ENCODE measurements around the gene SRPX.

SRPX gene

DNA sequence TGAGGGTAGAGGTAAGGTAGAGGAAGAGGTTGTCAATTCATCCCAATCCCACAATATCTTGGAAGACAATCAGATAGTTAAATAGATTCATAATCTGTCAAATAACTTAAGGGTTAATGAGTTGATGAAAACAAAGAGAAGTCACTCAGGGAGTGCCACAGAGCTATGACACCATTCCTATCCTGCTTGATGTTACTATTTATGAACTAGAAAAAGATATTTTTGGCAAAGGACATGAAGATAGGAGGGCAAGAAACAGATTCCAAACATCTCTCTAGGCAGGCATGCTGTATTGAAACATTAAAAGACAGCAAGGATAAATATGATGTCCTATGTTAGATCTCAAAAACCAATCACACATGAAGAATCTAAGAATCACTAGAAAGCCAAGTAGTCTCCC, 3.5 kb upstream of the SRPX start:
- no peak overlapping the region for H3K9ac ChIP-seq (ENCODE audit: low read depth, low read length, poor library complexity, severe bottlenecking)
- H3K79me2 ChIP-seq (ENCODE audit: insufficient read depth, low read length) = no peaks in the 10 kb centered on the region
- no peak overlapping the region for H2AFZ ChIP-seq (ENCODE audit: low read length)
- H3K4me2 ChIP-seq (ENCODE audit: low read depth, low read length, poor library complexity, severe bottlenecking) = no peak overlapping the region
- H3F3A ChIP-seq (ENCODE audit: low read depth) = no peaks in the 10 kb centered on the region
- H3K9me3 ChIP-seq (ENCODE audit: insufficient read depth, low read depth, low read length) = no peaks in the 10 kb centered on the region
- H3K4me1 ChIP-seq (ENCODE audit: insufficient read depth, low read length, poor library complexity, severe bottlenecking) = no peaks in the 10 kb centered on the region
- H3K9me2 ChIP-seq (replicated peaks; ENCODE audit: low read depth, low read length) = no peaks in the 10 kb centered on the region
- no peaks in the 10 kb centered on the region for H4K20me1 ChIP-seq (ENCODE audit: insufficient read depth, low read length, poor library complexity, severe bottlenecking)
- TF ChIP-seq, protein P1, sequence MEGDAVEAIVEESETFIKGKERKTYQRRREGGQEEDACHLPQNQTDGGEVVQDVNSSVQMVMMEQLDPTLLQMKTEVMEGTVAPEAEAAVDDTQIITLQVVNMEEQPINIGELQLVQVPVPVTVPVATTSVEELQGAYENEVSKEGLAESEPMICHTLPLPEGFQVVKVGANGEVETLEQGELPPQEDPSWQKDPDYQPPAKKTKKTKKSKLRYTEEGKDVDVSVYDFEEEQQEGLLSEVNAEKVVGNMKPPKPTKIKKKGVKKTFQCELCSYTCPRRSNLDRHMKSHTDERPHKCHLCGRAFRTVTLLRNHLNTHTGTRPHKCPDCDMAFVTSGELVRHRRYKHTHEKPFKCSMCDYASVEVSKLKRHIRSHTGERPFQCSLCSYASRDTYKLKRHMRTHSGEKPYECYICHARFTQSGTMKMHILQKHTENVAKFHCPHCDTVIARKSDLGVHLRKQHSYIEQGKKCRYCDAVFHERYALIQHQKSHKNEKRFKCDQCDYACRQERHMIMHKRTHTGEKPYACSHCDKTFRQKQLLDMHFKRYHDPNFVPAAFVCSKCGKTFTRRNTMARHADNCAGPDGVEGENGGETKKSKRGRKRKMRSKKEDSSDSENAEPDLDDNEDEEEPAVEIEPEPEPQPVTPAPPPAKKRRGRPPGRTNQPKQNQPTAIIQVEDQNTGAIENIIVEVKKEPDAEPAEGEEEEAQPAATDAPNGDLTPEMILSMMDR (conservative IDR thresholded peaks at IDR 0.05; ENCODE audit: low read length) = no peak
- TF ChIP-seq EZH2phosphoT487 (IDR thresholded peaks at IDR 0.05; ENCODE audit: borderline replicate concordance) = no peak
- H3K4me3 ChIP-seq (ENCODE audit: low read length, poor library complexity, severe bottlenecking) = no peak overlapping the region
- no peaks in the 10 kb centered on the region for H3K36me3 ChIP-seq (ENCODE audit: insufficient read depth, low read length)
- peaks cover 4% of the 10 kb centered on the region for H3K27me3 ChIP-seq (ENCODE audit: insufficient read depth, low read length, poor library complexity, severe bottlenecking)

DNA sequence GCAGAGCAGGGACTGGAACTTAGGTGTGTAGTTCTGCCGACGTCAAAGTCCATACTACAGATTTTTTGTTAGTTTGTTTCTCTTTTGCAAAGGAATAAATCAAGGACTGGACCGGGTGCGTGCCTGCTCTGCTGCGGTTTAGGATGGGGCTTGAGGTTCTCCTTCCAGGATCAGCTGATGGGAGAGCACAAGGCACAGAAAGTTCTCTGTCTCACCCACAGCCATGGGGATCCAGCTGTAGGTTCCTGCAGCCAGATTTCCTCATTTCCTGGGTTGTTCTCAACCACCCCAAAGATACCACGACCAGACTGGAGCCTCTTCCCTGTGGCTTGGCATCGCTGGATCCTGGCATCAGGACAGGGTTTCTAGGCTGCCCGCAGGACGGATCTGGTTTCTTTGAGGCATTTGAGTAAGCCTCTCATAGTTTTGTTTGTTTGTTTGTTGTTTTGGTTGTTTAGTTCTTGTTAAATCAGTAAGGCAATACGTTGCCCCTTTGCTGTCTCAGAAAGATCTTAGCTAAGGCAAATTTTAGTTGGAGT, 789 bp upstream of the SRPX start:
- H3K79me2 ChIP-seq (ENCODE audit: insufficient read depth, low read length) = no peaks in the 10 kb centered on the region
- H3K4me2 ChIP-seq (ENCODE audit: low read depth, low read length, poor library complexity, severe bottlenecking) = peak overlapping the region; percentile 93
- no peaks in the 10 kb centered on the region for H4K20me1 ChIP-seq (ENCODE audit: insufficient read depth, low read length, poor library complexity, severe bottlenecking)
- no peak overlapping the region for H3K4me3 ChIP-seq (ENCODE audit: low read length, poor library complexity, severe bottlenecking)
- H3K9me3 ChIP-seq (ENCODE audit: insufficient read depth, low read depth, low read length) = no peaks in the 10 kb centered on the region
- H3K9me2 ChIP-seq (replicated peaks; ENCODE audit: low read depth, low read length) = no peaks in the 10 kb centered on the region
- TF ChIP-seq, protein P1 (conservative IDR thresholded peaks at IDR 0.05; ENCODE audit: low read length) = no peak
- no peak for TF ChIP-seq EZH2phosphoT487 (IDR thresholded peaks at IDR 0.05; ENCODE audit: borderline replicate concordance)
- H3K36me3 ChIP-seq (ENCODE audit: insufficient read depth, low read length) = no peaks in the 10 kb centered on the region
- no peaks in the 10 kb centered on the region for H3K4me1 ChIP-seq (ENCODE audit: insufficient read depth, low read length, poor library complexity, severe bottlenecking)
- H3K9ac ChIP-seq (ENCODE audit: low read depth, low read length, poor library complexity, severe bottlenecking) = no peak overlapping the region
- no peak overlapping the region for H2AFZ ChIP-seq (ENCODE audit: low read length)
- peaks cover 4% of the 10 kb centered on the region for H3K27me3 ChIP-seq (ENCODE audit: insufficient read depth, low read length, poor library complexity, severe bottlenecking)
- H3F3A ChIP-seq (ENCODE audit: low read depth) = no peaks in the 10 kb centered on the region

DNA sequence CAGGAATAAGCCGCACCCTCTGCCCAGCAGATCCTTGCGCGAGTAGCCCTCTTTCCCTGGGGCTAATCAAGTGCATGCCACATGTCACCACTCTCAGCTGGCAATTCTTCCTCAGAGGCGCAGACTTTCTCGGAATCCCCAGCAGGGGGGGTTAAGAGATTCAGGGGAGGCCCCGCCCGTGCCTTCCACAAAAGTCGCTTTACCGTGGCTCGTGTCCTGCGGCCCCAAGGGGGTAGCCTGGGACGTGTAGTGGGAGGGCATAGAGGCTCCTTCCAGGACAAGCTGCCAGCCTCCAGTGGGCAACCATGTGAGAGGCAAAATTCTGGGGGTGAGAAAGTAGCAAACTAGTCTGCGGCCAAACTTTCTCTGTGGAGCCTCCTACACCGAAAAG, 652 bp downstream of the SRPX start:
- H3K79me2 ChIP-seq (ENCODE audit: insufficient read depth, low read length) = no peaks in the 10 kb centered on the region
- H3K4me2 ChIP-seq (ENCODE audit: low read depth, low read length, poor library complexity, severe bottlenecking) = peak overlapping the region; percentile 93
- H3K27me3 ChIP-seq (ENCODE audit: insufficient read depth, low read length, poor library complexity, severe bottlenecking) = peaks cover 4% of the 10 kb centered on the region
- H2AFZ ChIP-seq (ENCODE audit: low read length) = peak overlapping the region; percentile 82
- H3K9ac ChIP-seq (ENCODE audit: low read depth, low read length, poor library complexity, severe bottlenecking) = peak overlapping the region; percentile 21
- no peaks in the 10 kb centered on the region for H3K36me3 ChIP-seq (ENCODE audit: insufficient read depth, low read length)
- no peaks in the 10 kb centered on the region for H3K4me1 ChIP-seq (ENCODE audit: insufficient read depth, low read length, poor library complexity, severe bottlenecking)
- H3K9me2 ChIP-seq (replicated peaks; ENCODE audit: low read depth, low read length) = no peaks in the 10 kb centered on the region
- H4K20me1 ChIP-seq (ENCODE audit: insufficient read depth, low read length, poor library complexity, severe bottlenecking) = no peaks in the 10 kb centered on the region
- H3F3A ChIP-seq (ENCODE audit: low read depth) = no peaks in the 10 kb centered on the region
- no peak for TF ChIP-seq EZH2phosphoT487 (IDR thresholded peaks at IDR 0.05; ENCODE audit: borderline replicate concordance)
- TF ChIP-seq, protein P1 (conservative IDR thresholded peaks at IDR 0.05; ENCODE audit: low read length) = peak; percentile 45
- no peaks in the 10 kb centered on the region for H3K9me3 ChIP-seq (ENCODE audit: insufficient read depth, low read depth, low read length)
- peak overlapping the region; percentile 67 for H3K4me3 ChIP-seq (ENCODE audit: low read length, poor library complexity, severe bottlenecking)

Data from Loucy (cell line).